GM12801 (cell line): ENCODE results near the gene C1QTNF9.

Experiments
- CTCF ChIP-seq: IDR thresholded peaks from one replicate; pipeline ENCODE4 v1.5.1; 2011; ENCODE audit warnings: control low read depth; ENCODE audit not compliant: insufficient read length; ENCODE audit errors: extremely low read depth

The C1QTNF9 gene

DNA sequence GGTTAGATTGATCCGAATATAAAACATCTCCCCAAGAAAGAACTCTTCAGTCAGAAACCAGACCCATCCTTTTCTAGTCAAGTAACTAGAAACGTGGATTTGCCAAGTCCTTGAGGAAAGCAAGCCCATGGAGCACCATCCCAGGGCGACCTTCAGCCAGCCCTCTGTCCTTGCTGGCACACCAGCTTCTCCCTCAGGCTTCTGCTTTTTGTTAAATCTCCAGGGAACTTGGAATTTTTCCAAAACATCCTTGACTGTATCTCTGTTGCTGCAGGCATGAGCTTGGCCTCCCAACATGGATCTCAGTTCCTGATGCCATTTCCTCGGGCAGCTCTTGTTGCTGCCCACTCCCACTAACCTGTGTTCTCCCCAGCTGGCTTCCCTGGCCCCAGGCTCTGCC, 27.1 kb upstream of the C1QTNF9 start:
- TF ChIP-seq CTCF, result no peak

GRCh38 chr13:24284889-24285565, 24.4 kb upstream of the C1QTNF9 start:
- TF ChIP-seq CTCF, result no peak

DNA sequence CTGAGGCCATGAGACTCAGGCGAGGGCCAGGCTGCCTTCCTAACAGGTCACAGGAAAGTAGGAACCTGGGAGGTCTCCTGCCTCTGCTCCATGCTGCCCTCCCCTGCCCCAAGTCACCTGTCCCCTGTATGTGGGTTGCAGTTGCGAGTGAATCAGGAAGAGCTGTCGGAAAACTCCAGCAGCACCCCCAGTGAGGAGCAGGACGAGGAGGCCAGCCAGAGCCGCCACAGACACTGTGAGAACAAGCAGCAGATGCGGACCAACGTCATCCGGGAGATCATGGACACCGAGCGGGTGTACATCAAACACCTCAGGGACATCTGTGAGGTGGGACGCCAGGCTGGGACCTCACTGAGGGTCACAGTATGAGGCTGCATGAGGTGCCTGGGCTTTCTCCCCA, 22.8 kb upstream of the C1QTNF9 start:
- no peak for TF ChIP-seq CTCF

GRCh38 chr13:24287748-24288287, 21.6 kb upstream of the C1QTNF9 start:
- no peak for TF ChIP-seq CTCF

GRCh38 chr13:24288870-24289269, 20.5 kb upstream of the C1QTNF9 start:
- TF ChIP-seq CTCF, result no peak

- no peak for TF ChIP-seq CTCF
Observed at GRCh38 chr13:24290280-24290932, 19.0 kb upstream of the C1QTNF9 start.

- no peak for TF ChIP-seq CTCF
Observed at GRCh38 chr13:24292481-24292880, 16.9 kb upstream of the C1QTNF9 start.
